ENCODE measurements around the gene PLCH2.

GRCh38 chr1:2429780-2430591, 46.1 kb upstream of the PLCH2 start:
- TF ChIP-seq, protein P1, sequence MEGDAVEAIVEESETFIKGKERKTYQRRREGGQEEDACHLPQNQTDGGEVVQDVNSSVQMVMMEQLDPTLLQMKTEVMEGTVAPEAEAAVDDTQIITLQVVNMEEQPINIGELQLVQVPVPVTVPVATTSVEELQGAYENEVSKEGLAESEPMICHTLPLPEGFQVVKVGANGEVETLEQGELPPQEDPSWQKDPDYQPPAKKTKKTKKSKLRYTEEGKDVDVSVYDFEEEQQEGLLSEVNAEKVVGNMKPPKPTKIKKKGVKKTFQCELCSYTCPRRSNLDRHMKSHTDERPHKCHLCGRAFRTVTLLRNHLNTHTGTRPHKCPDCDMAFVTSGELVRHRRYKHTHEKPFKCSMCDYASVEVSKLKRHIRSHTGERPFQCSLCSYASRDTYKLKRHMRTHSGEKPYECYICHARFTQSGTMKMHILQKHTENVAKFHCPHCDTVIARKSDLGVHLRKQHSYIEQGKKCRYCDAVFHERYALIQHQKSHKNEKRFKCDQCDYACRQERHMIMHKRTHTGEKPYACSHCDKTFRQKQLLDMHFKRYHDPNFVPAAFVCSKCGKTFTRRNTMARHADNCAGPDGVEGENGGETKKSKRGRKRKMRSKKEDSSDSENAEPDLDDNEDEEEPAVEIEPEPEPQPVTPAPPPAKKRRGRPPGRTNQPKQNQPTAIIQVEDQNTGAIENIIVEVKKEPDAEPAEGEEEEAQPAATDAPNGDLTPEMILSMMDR (IDR thresholded peaks at IDR 0.05) = no peak
- TF ChIP-seq POLR2A (IDR thresholded peaks at IDR 0.05) = no peak
